Measurements from ENCODE around the gene MAP3K13.

The MAP3K13 gene

GRCh38 chr3:185347399-185347798 is 15.5 kb upstream of the MAP3K13 start:
- DNase-seq: no peak
- Histone ChIP-seq H3K9me3 (no peaks in the 10 kb centered on the region), H3K27ac (no peak overlapping the region), H3K36me3 (no peaks in the 10 kb centered on the region), H3K4me1 (no peaks in the 10 kb centered on the region), H3K27me3 (no peaks in the 10 kb centered on the region), H3K4me3 (no peak overlapping the region)
- intact Hi-C loops (cut with DNase I; ENCODE audit: low total_unique reads): no loop called here
- TF ChIP-seq CTCF (IDR thresholded peaks at IDR 0.05): no peak

- Histone ChIP-seq H3K4me3 (no peak overlapping the region), H3K9me3 (no peaks in the 10 kb centered on the region), H3K36me3 (no peaks in the 10 kb centered on the region), H3K27me3 (no peaks in the 10 kb centered on the region), H3K27ac (no peak overlapping the region), H3K4me1 (no peaks in the 10 kb centered on the region)
- no peak for TF ChIP-seq CTCF (IDR thresholded peaks at IDR 0.05)
- DNase-seq: no peak
- intact Hi-C loops (cut with DNase I; ENCODE audit: low total_unique reads): no loop called here
Measured at GRCh38 chr3:185350841-185351240, 12.1 kb upstream of the MAP3K13 start.

- H3K4me1 ChIP-seq: no peaks in the 10 kb centered on the region
- H3K4me3 ChIP-seq: no peak overlapping the region
- no peaks in the 10 kb centered on the region for H3K9me3 ChIP-seq
- TF ChIP-seq CTCF (IDR thresholded peaks at IDR 0.05): no peak
- H3K27me3 ChIP-seq: no peaks in the 10 kb centered on the region
- H3K36me3 ChIP-seq: no peaks in the 10 kb centered on the region
- intact Hi-C loops (cut with DNase I; ENCODE audit: low total_unique reads): no loop called here
- DNase-seq: no peak
- no peak overlapping the region for H3K27ac ChIP-seq
Measured at GRCh38 chr3:185351396-185351795, 11.5 kb upstream of the MAP3K13 start.

GRCh38 chr3:185353225-185353624 is 9.7 kb upstream of the MAP3K13 start:
- H3K27me3 ChIP-seq: no peaks in the 10 kb centered on the region
- TF ChIP-seq CTCF (IDR thresholded peaks at IDR 0.05): no peak
- no peaks in the 10 kb centered on the region for H3K4me1 ChIP-seq
- intact Hi-C loops (cut with DNase I; ENCODE audit: low total_unique reads): no loop called here
- no peaks in the 10 kb centered on the region for H3K9me3 ChIP-seq
- H3K36me3 ChIP-seq: no peaks in the 10 kb centered on the region
- no peak for DNase-seq
- H3K27ac ChIP-seq: no peak overlapping the region
- H3K4me3 ChIP-seq: no peak overlapping the region

- Histone ChIP-seq H3K36me3 (no peaks in the 10 kb centered on the region), H3K4me3 (no peak overlapping the region), H3K9me3 (no peaks in the 10 kb centered on the region), H3K27ac (no peak overlapping the region), H3K27me3 (no peaks in the 10 kb centered on the region), H3K4me1 (no peaks in the 10 kb centered on the region)
- intact Hi-C loops (cut with DNase I; ENCODE audit: low total_unique reads): no loop called here
- DNase-seq: peak; percentile 49 to 67
- TF ChIP-seq CTCF (IDR thresholded peaks at IDR 0.05): peak in 1 of 2 experiments; percentile 48
Measured at GRCh38 chr3:185353823-185354614, 8.9 kb upstream of the MAP3K13 start.
